H1 (cell line): ENCODE data around the gene VPS13D. TPM values are rescaled to one million over a fixed set of nuclear protein-coding genes. Genes with fewer than 3 reads are reported as not detected.

ENCODE experiments used
- CTCF ChIA-PET: fragments of 300-600 bp; sonication (Branson Sonifier 250); formaldehyde crosslinking; loops from one replicate; lab custom pipeline; 2021; ENCODE audit not compliant: partially characterized antibody; lab: Charles Lee
- POLR2A ChIA-PET: fragments of 300-600 bp; sonication (Branson Sonifier 250); formaldehyde crosslinking; loops from one replicate; lab custom pipeline; 2021; ENCODE audit warnings: inconsistent platforms; ENCODE audit not compliant: partially characterized antibody; lab: Charles Lee
- DNase-seq, 2 experiments: peaks; one replicate each; pipeline versions ENCODE4 v3.0.0 to v3.0.0-alpha.2; 2010 to 2022; ENCODE audit warnings: low spot score in 2 of 2, low read depth in 1 of 2, mixed read lengths in 1 of 2
- FAIRE-seq: peaks from 2 replicates; lab custom pipeline; 2011; peaks lifted over from hg19 to GRCh38; lab: Jason Lieb, UNC
- H2AFZ ChIP-seq: 2 replicates; pipeline ENCODE4 v1.8.1; 2012; ENCODE audit warnings: low read length, inconsistent platforms
- H2AK5ac ChIP-seq: 2 replicates; pipeline ENCODE4 v1.6.1; 2013; ENCODE audit warnings: low read depth, low read length
- H2BK120ac ChIP-seq: replicated peaks from 2 replicates; pipeline ENCODE3; 2013; ENCODE audit warnings: low read depth, low read length, inconsistent platforms
- H2BK12ac ChIP-seq: 2 replicates; pipeline ENCODE4 v1.6.1; 2013; ENCODE audit warnings: low read depth, low read length
- H2BK15ac ChIP-seq: 2 replicates; pipeline ENCODE4 v1.6.1; 2013; ENCODE audit warnings: low read length
- H2BK20ac ChIP-seq: 2 replicates; pipeline ENCODE4 v1.6.1; 2013; ENCODE audit warnings: low read length
- H2BK5ac ChIP-seq: 2 replicates; pipeline ENCODE4 v1.6.1; 2013; ENCODE audit warnings: low read depth, low read length
- H3K14ac ChIP-seq: 2 replicates; pipeline ENCODE4 v1.6.1; 2013; ENCODE audit warnings: inconsistent platforms; ENCODE audit not compliant: insufficient read length
- H3K18ac ChIP-seq: 2 replicates; pipeline ENCODE4 v1.6.1; 2013; ENCODE audit warnings: low read length; ENCODE audit errors: extremely low read depth
- H3K23ac ChIP-seq: 2 replicates; pipeline ENCODE4 v1.6.1; 2013; ENCODE audit warnings: inconsistent platforms; ENCODE audit not compliant: insufficient read length
- H3K23me2 ChIP-seq: 2 replicates; pipeline ENCODE4 v1.6.1; 2013; ENCODE audit warnings: low read depth, low read length
- H3K27ac ChIP-seq: 2 replicates; pipeline ENCODE4 v1.6.1; 2011; ENCODE audit warnings: low read depth, low read length, inconsistent platforms
- H3K27me3 ChIP-seq, 4 experiments: replicated peaks in 1 of 4; 1 replicate in 1 of 4; 2 replicates in 3 of 4; pipeline versions ENCODE4 v1.6.1 to v1.8.1; 2011 to 2013; ENCODE audit warnings: low read length in 3 of 4, mild to moderate bottlenecking in 3 of 4, inconsistent platforms in 2 of 4, mixed read lengths in 2 of 4, moderate library complexity in 1 of 4; ENCODE audit not compliant: control insufficient read depth in 3 of 4, insufficient read depth in 3 of 4; ENCODE audit errors: extremely low read depth in 1 of 4
- H3K36me3 ChIP-seq, 4 experiments: 2 replicates each; pipeline versions ENCODE4 v1.6.1 to v1.8.1; 2011 to 2013; ENCODE audit warnings: mild to moderate bottlenecking in 4 of 4, low read length in 3 of 4, moderate library complexity in 2 of 4, control low read depth in 1 of 4, inconsistent platforms in 1 of 4; ENCODE audit not compliant: insufficient read depth in 4 of 4, control insufficient read depth in 2 of 4
- H3K4ac ChIP-seq: replicated peaks from 2 replicates; pipeline ENCODE3; 2013; ENCODE audit warnings: low read length, low read depth, mixed read lengths, inconsistent platforms; ENCODE audit not compliant: insufficient read length
- H3K4me1 ChIP-seq, 4 experiments: replicated peaks in 1 of 4; 1 replicate in 1 of 4; 2 replicates in 3 of 4; pipeline versions ENCODE4 v1.6.1 to v1.8.1; 2011 to 2013; ENCODE audit warnings: low read length in 3 of 4, inconsistent platforms in 2 of 4, mixed read lengths in 1 of 4; ENCODE audit not compliant: insufficient read depth in 4 of 4, control insufficient read depth in 3 of 4
- H3K4me2 ChIP-seq, 2 experiments: 2 replicates each; pipeline versions ENCODE4 v1.6.1 to v1.8.1; 2011 to 2013; ENCODE audit warnings: low read depth in 2 of 2, low read length in 2 of 2, control low read depth in 1 of 2, inconsistent platforms in 1 of 2, mild to moderate bottlenecking in 1 of 2; ENCODE audit not compliant: insufficient read depth in 1 of 2
- H3K4me3 ChIP-seq, 4 experiments: fragments of 200-600, 300-600 bp in 1 of 4; sonication (generic), shearing (Covaris generic), sonication (Bioruptor Twin) in 1 of 4; 2 replicates each; pipeline versions ENCODE4 v1.5.1 to v1.8.1; 2011 to 2016; ENCODE audit warnings: low read length in 4 of 4, low read depth in 3 of 4, control low read depth in 2 of 4, inconsistent platforms in 2 of 4, mild to moderate bottlenecking in 2 of 4, mixed read lengths in 1 of 4, moderate library complexity in 1 of 4; ENCODE audit not compliant: insufficient read depth in 2 of 4; ENCODE audit errors: extremely low read depth in 1 of 4
- H3K56ac ChIP-seq: replicated peaks from 2 replicates; pipeline ENCODE3; 2013; ENCODE audit warnings: low read depth, mild to moderate bottlenecking, mixed read lengths, low read length, inconsistent platforms; ENCODE audit not compliant: insufficient read length
- H3K79me1 ChIP-seq: 2 replicates; pipeline ENCODE4 v1.6.1; 2013; ENCODE audit warnings: low read depth, low read length, control low read depth
- H3K79me2 ChIP-seq, 2 experiments: 2 replicates each; pipeline versions ENCODE4 v1.6.1 to v1.8.1; 2012 to 2013; ENCODE audit warnings: low read length in 2 of 2, mild to moderate bottlenecking in 2 of 2, inconsistent platforms in 1 of 2; ENCODE audit not compliant: insufficient read depth in 2 of 2, control insufficient read depth in 1 of 2
- H3K9ac ChIP-seq, 4 experiments: replicated peaks in 1 of 4; 1 replicate in 1 of 4; 2 replicates in 3 of 4; pipeline versions ENCODE4 v1.6.1 to v1.8.1; 2011 to 2013; ENCODE audit warnings: low read depth in 3 of 4, low read length in 3 of 4, control low read depth in 2 of 4, mild to moderate bottlenecking in 2 of 4, moderate library complexity in 2 of 4, inconsistent platforms in 1 of 4; ENCODE audit errors: extremely low read depth in 1 of 4
- H3K9me3 ChIP-seq, 2 experiments: 2 replicates each; pipeline versions ENCODE4 v1.6.1 to v1.8.1; 2012 to 2013; ENCODE audit warnings: mild to moderate bottlenecking in 2 of 2, moderate library complexity in 2 of 2, control low read depth in 1 of 2, inconsistent platforms in 1 of 2, low read depth in 1 of 2, low read length in 1 of 2, mixed read lengths in 1 of 2; ENCODE audit not compliant: insufficient read depth in 2 of 2
- H4K20me1 ChIP-seq, 2 experiments: replicated peaks in 1 of 2; 2 replicates each; pipeline versions ENCODE3 to v1.8.1; 2011 to 2013; ENCODE audit warnings: inconsistent platforms in 2 of 2, low read length in 2 of 2, mild to moderate bottlenecking in 1 of 2; ENCODE audit not compliant: insufficient read depth in 2 of 2, control insufficient read depth in 1 of 2
- H4K5ac ChIP-seq: 2 replicates; pipeline ENCODE4 v1.6.1; 2013; ENCODE audit warnings: low read length, low read depth, mixed read lengths, inconsistent platforms; ENCODE audit not compliant: insufficient read length
- H4K8ac ChIP-seq: 2 replicates; pipeline ENCODE4 v1.8.0; 2013; ENCODE audit warnings: mild to moderate bottlenecking, moderate library complexity, low read length, inconsistent platforms; ENCODE audit not compliant: insufficient read depth; ENCODE audit errors: extremely low read depth
- H4K91ac ChIP-seq: replicated peaks from 2 replicates; pipeline ENCODE3; 2013; ENCODE audit warnings: low read length, mixed read lengths, inconsistent platforms; ENCODE audit not compliant: insufficient read length
- FOSL1 ChIP-seq: IDR thresholded peaks from 2 replicates; pipeline ENCODE4 v1.6.1; 2011; ENCODE audit warnings: mild to moderate bottlenecking, low read depth, low read length, moderate library complexity; ENCODE audit not compliant: insufficient read depth
- POLR2AphosphoS5 ChIP-seq: IDR thresholded peaks from 2 replicates; pipeline ENCODE4 v1.6.1; 2011; ENCODE audit warnings: low read depth, low read length
- SAP30 ChIP-seq: fragments of 300-600 bp; sonication (generic); IDR thresholded peaks from 2 replicates; pipeline ENCODE4 v1.7.1; 2012; ENCODE audit warnings: low read length, moderate library complexity, mild to moderate bottlenecking, inconsistent platforms; ENCODE audit not compliant: insufficient read depth, insufficient replicate concordance
- SP1 ChIP-seq: IDR thresholded peaks from 2 replicates; pipeline ENCODE4 v1.6.1; 2011; ENCODE audit warnings: low read depth, low read length
- TEAD4 ChIP-seq: IDR thresholded peaks from 2 replicates; pipeline ENCODE4 v1.6.1; 2012; ENCODE audit warnings: low read depth, low read length, inconsistent platforms, mixed read lengths
- WGBS, 2 experiments: shearing (Covaris generic) in 1 of 2; methylation state at CpG; one replicate each; pipeline versions ENCODE4 v1.1.6 to v1.1.7; 2013 to 2015; ENCODE audit warnings: low lambda C conversion rate in 2 of 2, mixed read lengths in 2 of 2, inconsistent platforms in 1 of 2, low coverage in 1 of 2, missing lambda C conversion rate in 1 of 2; ENCODE audit not compliant: insufficient replicate concordance in 2 of 2, insufficient coverage in 1 of 2, insufficient read length in 1 of 2; ENCODE audit errors: extremely low coverage in 1 of 2, missing lambda C conversion rate in 1 of 2; 5-methylcytosine and 5-hydroxymethylcytosine counted together
- polyA plus RNA-seq, 7 experiments: library from polyadenylated mRNA; depleted of rRNA in 3 of 7; stranded (reverse) in 5 of 7; unstranded in 2 of 7; fragments of >200 nt in 5 of 7; fragments of 200-250 nt in 2 of 7; gene quantifications; 1 replicate in 5 of 7; 2 replicates in 1 of 7; 4 replicates in 1 of 7; pipeline versions ENCODE4 v1.2.1 to v1.2.3, GENCODE V29; 2011 to 2013; ENCODE audit warnings: missing spikeins in 2 of 7, mixed read lengths in 2 of 7
- total RNA-seq: library from RNA; stranded (reverse); fragmentation: NEBNext Ultra II Directional; extraction: Animal tissue kit (Norgen Biotek cat#: 25700); gene quantifications from 2 replicates; pipeline ENCODE4 v1.2.1, GENCODE V29; 2021

The VPS13D gene
- total and polyA plus RNA-seq, 2 of the 8 experiments (the other 6 are each of a cell fraction or from before 2014, with no cell fraction given), result 10.9 to 31.2 TPM

GRCh38 chr1:12482988-12483387 lies 253.2 kb downstream of the VPS13D start:
- H3K36me3 ChIP-seq, result no peaks in the 10 kb centered on the region; a peak in 1 of 8 replicates
- FAIRE-seq (no peak), DNase-seq (no peak)
- no peak overlapping the region for H3K18ac ChIP-seq
- H3K79me1 ChIP-seq, result no peaks in the 10 kb centered on the region
- H2BK15ac ChIP-seq, result no peak overlapping the region
- H3K4me1 ChIP-seq, result peaks cover 0 to 9% (median 2%) of the 10 kb centered on the region in 4 experiments; a peak in 3 of 7 replicates
- H2BK120ac ChIP-seq, result no peak overlapping the region
- H3K4me2 ChIP-seq, result no peak overlapping the region
- no peak overlapping the region for H3K4me3 ChIP-seq
- H3K9ac ChIP-seq, result no peak overlapping the region
- H4K20me1 ChIP-seq, result no peaks in the 10 kb centered on the region
- no peak overlapping the region for H4K91ac ChIP-seq
- no peak overlapping the region for H2BK12ac ChIP-seq
- no peak overlapping the region for H3K4ac ChIP-seq
- H3K27ac ChIP-seq, result no peak overlapping the region
- WGBS, 2 experiments, result 88% methylated on average over 3 of the region's 3 CpGs; no CpG with 5 or more reads in 1 of the 2 experiments
- no peaks in the 10 kb centered on the region for H3K27me3 ChIP-seq
- H3K79me2 ChIP-seq, result no peaks in the 10 kb centered on the region
- no peak overlapping the region for H2AFZ ChIP-seq
- no peak overlapping the region for H2AK5ac ChIP-seq
- no peak overlapping the region for H3K14ac ChIP-seq
- H4K8ac ChIP-seq, result no peak overlapping the region
- no peaks in the 10 kb centered on the region for H3K9me3 ChIP-seq
- H4K5ac ChIP-seq, result no peak overlapping the region
- ChIA-PET POLR2A (no interaction called here), CTCF (interaction anchor here (0.8 kb wide), 1 partner anchor 77 kb away, joined by 5 read pairs; no protein-coding TSS in a partner anchor)
- TF ChIP-seq FOSL1 (no peak), SP1 (no peak), SAP30 (no peak), POLR2AphosphoS5 (no peak), TEAD4 (no peak)
- no peak overlapping the region for H3K23ac ChIP-seq
- H3K23me2 ChIP-seq, result no peaks in the 10 kb centered on the region
- no peak overlapping the region for H3K56ac ChIP-seq
- no peak overlapping the region for H2BK5ac ChIP-seq
- H2BK20ac ChIP-seq, result no peak overlapping the region
